ENCODE measurements around the gene SPAG6.

DNA sequence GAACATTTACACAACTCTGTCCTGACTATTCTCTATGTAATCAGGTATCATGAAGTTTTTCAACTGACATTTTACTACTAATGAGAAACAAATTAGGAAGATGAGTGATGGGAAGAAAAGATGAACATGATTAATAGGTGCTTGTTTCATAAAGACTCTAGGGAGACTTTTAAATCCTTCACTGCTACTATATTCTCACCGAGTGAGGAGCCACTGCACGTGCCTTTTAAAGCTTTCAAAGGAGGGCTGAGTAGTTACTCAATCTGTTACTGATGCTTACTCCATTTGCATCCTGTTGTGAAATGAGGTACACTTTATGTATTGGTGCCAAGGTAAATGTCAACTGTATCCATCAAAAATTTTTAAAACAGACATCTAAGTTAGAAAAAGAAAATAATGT lies 30.4 kb upstream of the SPAG6 start:
- TF ChIP-seq, protein P1, sequence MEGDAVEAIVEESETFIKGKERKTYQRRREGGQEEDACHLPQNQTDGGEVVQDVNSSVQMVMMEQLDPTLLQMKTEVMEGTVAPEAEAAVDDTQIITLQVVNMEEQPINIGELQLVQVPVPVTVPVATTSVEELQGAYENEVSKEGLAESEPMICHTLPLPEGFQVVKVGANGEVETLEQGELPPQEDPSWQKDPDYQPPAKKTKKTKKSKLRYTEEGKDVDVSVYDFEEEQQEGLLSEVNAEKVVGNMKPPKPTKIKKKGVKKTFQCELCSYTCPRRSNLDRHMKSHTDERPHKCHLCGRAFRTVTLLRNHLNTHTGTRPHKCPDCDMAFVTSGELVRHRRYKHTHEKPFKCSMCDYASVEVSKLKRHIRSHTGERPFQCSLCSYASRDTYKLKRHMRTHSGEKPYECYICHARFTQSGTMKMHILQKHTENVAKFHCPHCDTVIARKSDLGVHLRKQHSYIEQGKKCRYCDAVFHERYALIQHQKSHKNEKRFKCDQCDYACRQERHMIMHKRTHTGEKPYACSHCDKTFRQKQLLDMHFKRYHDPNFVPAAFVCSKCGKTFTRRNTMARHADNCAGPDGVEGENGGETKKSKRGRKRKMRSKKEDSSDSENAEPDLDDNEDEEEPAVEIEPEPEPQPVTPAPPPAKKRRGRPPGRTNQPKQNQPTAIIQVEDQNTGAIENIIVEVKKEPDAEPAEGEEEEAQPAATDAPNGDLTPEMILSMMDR (conservative IDR thresholded peaks at IDR 0.05; ENCODE audit: low read depth, low read length) = no peak
- TF ChIP-seq POLR2A (IDR thresholded peaks at IDR 0.05; ENCODE audit: low read depth, low read length) (no peak), MAFK (IDR thresholded peaks at IDR 0.05; ENCODE audit: low read depth, low read length) (no peak), ELK1 (IDR thresholded peaks at IDR 0.05; ENCODE audit: borderline replicate concordance, low read depth, low read length) (no peak), RCOR1 (IDR thresholded peaks at IDR 0.05; ENCODE audit: insufficient replicate concordance, low read length) (no peak), RAD21 (IDR thresholded peaks at IDR 0.05; ENCODE audit: low read length) (no peak), RFX5 (IDR thresholded peaks at IDR 0.05; ENCODE audit: low read depth, low read length) (no peak), SMC3 (IDR thresholded peaks at IDR 0.05; ENCODE audit: low read depth, low read length) (no peak), CEBPB (IDR thresholded peaks at IDR 0.05; ENCODE audit: low read depth, low read length) (no peak), CHD1 (IDR thresholded peaks at IDR 0.05; ENCODE audit: low read depth, low read length) (no peak), BHLHE40 (IDR thresholded peaks at IDR 0.05; ENCODE audit: low read depth, low read length) (no peak), FOS (IDR thresholded peaks at IDR 0.05; ENCODE audit: low read depth, low read length) (no peak)
- TF ChIP-seq, protein P2, sequence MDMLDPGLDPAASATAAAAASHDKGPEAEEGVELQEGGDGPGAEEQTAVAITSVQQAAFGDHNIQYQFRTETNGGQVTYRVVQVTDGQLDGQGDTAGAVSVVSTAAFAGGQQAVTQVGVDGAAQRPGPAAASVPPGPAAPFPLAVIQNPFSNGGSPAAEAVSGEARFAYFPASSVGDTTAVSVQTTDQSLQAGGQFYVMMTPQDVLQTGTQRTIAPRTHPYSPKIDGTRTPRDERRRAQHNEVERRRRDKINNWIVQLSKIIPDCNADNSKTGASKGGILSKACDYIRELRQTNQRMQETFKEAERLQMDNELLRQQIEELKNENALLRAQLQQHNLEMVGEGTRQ (IDR thresholded peaks at IDR 0.05; ENCODE audit: low read depth, low read length) = no peak
